ENCODE data around the gene MEIS2.
"Not testable (repeated sequence)": the region's sequence is repeated elsewhere in the genome, so short reads cannot be mapped to it uniquely, and the experiment has no call there.

The MEIS2 gene

DNA sequence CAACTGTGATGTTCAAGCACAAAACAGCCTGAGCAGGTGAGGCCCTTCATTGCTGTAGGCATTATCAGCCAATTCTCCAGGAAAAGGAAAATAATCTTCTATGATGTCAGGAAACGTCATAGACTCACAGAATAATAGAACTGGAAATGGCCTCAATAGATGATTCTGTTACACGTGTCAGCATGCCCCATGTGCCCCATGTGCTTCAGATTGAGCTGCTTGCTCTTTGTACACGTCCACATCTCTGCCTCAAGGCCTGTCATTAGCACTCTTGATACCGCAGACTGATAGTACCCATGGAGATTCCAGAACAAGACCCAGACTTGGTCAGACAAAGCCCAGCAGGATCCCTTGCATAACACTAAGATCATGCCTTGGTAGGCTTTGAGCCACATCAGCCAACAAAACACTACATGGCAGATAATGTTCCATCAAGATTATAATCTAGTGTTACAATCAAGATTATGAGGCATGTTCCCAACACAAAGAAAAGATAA, 95.9 kb downstream of the MEIS2 start:
- DNase-seq: no peak

DNA sequence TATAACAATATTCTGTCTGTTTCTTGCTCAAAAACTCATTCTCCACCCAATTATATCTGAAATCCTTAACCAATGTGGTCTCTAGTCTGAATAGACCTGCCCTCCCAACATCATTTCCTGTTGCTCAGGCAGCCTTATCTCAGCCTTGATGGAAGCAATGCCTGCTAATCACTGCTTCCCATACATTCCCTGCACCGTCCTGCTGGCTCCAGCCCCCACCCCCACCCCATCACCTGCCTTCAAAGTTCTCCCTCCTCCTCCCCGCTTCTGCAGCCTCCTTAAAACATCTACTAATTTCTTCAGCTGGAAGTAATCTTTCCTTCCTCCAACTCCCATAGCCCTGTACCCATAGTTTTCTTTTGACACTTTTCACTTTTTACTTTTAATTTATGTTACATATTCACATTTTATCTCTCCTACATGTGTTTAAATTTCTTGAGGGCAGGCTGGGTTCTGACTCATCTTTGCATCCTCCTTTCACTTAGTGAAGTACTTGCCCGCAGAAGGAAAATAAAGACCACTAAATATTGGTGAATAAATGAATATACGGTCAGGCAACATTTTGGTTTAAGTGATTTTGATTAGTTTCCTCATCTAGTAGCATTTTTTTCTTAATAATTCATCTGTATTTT, 98.2 kb downstream of the MEIS2 start:
- no peak for DNase-seq

DNA sequence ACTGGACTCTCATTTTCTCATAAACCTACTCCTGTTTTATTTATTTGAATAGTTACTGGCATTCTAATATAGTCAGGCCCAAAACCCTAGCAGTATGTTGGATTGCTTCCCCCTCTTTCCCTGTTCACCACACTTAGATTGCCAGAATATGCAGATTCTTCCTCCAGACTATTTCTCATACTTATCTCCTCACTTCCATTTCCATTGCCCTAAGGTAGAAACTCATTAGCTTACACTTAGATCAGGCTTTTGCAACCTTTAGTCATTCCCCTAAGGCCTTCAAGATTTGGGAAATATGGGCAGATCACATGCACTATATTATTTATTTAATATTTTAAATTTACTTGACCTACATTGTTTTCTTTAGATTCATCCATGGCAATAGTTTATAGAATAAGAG, 98.9 kb downstream of the MEIS2 start:
- no peak for DNase-seq

DNA sequence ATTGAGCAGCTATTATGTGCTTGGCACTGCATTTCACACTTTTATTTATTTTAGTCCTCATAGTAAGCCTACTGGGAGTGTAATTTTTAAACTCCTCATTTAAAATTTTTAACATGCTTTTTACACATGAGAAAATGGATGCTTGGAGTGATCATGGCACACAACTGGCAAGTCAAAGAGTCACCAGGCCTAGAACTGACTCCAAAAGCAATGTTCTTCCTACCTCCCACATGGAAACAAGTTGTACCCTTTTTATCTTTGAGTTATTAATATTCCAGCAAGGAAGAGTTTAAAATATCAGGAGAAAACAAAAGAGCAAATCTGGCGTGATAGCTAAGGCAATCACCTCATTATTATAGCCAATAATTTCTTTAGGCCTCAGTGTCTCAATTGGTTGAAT, 100.6 kb downstream of the MEIS2 start:
- DNase-seq: no peak

DNA sequence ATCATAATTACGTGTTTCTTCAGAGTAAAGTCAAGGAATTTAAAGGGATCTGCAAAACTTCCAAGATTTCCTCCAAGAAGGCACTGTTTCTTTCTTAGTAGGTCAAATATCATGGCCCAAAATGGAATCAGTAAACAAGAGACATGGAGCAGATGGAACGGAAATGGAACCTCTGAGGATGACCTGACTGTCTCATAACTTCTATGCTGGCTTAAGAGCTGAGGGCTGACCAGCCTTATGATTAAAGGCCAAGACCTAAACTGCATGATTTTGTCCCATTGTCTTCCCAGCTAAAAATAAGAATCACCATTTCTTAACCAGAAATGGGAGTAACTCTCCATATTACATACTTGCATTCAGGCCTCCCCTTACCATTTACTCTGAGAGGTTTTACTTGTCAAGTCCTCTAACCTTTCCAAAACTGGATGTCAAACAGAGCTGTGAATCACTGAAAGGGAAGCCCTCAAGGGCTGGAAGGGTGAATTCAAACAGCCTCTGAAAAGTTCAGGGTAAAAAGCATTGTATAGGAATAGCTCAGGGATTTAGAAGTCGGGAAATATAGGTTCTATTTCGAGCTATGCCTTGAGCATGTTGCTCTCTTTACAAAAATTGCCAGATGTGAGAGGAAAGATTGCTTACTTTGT, 103.7 kb downstream of the MEIS2 start:
- DNase-seq: no peak

DNA sequence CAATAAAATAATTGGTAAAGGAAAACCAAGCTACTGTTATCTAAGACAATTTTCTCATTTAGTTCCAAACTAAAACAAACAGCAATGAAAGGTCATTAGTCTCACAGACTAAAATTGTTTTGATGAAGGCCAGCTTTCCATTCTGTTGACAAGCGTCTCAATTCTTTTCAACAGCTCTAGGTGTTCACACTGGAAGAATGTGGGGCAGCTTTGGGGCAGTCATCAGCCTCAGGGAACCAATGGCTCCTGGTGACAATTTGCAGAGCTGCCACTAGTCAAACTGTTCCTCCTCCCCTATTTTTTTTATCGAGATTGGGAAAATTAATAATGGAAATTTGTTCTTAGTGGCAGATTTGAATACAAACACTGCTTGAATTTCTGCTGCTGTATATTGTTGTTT, 104.2 kb downstream of the MEIS2 start:
- DNase-seq: no peak

DNA sequence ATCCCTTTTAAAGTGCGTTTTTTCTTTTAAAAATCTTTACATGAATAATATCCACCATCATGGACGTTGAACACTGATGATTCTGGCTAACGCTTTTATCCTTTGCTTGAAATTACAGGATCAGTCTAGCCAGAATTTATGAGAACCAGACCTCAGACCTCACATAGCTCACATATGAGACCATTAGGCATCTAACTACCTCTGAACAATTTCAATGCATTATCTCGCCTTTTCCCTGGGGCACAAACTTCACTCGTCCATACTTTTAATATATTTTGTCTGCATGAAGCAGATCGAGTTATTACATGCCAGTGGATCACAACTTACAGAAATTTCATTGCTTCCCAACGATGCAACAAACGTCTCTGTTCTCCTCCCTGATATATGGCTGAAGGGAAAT, 105.6 kb downstream of the MEIS2 start:
- no peak for DNase-seq

DNA sequence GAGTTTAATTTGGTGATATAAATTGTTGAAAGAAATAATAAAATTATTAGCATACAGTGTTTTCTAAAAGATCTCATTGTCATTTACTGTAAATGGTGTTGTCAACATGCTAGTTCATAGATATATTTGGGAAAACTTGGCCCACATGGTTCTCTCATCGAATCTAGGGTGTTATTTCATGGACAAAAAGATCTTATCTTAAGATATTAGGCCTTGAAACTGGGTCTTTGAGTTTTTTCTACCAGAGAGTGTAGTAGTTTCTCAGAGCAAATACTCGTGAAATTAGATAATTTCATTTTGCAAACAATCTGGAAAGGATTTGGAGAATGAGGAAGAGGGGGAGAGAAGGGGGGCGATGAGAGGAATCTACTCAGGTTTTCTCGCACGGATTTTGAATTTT, 107.9 kb downstream of the MEIS2 start:
- DNase-seq: no peak

DNA sequence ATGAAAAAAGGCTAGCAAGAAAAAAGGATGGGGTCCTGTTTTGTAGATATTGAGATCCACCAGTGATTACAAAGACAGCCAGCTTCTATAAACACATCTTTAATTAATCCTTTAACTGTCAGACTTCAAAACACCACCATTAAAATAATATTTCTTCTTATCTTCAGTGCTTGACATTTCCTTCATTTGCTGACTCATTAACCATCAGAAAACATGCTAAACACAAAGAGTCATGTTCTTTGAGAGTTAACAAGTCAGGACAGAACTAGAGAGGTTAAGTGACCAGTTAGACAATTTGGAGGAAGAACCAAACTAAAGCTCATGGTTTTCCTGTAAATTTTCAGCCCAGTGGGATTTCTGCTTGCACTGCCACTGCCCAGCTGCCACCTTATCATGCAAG, 111.4 kb downstream of the MEIS2 start:
- no peak for DNase-seq

DNA sequence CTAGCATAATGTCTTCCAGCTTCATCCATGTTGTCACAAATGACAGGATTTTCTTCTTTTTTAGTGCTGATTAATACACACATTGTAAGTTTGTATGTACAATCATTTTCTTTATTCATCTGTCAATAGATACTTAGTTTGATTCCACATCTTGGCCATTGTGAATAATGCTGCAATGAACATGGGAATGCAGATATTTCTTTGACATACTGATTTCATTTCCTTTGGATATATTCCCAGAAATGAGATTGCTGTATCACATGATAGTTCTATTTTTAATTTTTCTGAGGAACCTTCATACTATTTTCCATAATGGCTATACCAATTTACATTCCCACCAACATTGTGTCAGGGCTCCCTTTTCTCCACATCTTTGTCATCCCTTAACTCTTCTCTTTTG, 117.9 kb downstream of the MEIS2 start:
- DNase-seq: no peak

DNA sequence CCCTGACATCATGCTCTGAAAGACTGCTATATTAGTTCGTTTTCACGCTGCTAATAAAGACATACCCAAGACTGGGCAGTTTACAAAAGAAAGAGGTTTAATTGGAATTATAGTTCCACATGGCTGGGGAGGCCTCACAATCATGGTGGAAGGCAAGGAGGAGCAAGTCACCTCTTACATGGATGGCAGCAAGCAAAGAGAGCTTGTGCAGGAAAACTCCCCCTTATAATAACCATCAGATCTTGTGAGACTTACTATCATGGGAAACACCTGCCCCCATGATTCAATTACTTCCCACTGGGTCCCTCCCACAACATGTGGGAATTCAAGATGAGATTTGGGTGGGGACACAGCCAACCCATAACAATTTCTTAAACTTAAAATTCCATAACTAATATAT, 120.1 kb downstream of the MEIS2 start:
- DNase-seq: not testable (repeated sequence)

DNA sequence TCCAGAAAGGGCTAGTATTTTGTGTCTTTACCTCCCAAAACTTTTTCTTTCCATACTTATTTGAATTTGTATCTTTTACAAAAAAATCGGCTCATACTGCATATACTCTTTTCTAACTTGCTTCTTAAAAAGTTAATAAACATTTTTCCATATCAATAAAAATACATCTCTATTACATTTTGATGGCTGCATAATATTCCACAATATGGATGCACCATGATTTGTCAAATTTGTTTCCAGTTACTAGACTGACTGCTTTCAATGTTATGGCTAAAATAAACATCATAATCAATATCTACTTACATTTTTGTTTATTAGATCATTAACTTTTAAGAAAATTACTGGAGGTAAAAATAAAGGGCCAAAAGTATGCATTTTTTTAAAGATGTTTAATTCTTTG, 121.7 kb downstream of the MEIS2 start:
- no peak for DNase-seq

DNA sequence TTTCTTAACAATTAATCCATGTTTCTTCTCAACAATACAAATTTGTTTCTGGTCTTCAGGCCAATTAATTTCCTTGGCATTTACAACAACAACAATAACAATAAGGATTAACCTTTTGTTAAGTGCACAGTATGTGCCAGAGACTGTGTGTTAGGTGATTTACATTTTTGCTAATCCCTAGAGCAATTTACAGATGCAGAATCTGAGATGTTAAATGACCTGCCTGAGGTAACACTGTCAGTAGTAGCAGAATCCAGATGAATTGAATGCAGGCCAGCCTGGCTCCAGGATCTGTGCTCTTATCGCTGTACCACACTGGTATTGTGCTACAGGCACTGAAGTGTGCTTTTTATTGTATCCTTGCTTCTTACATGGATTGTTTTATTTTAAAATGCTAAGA, 122.2 kb downstream of the MEIS2 start:
- no peak for DNase-seq

DNA sequence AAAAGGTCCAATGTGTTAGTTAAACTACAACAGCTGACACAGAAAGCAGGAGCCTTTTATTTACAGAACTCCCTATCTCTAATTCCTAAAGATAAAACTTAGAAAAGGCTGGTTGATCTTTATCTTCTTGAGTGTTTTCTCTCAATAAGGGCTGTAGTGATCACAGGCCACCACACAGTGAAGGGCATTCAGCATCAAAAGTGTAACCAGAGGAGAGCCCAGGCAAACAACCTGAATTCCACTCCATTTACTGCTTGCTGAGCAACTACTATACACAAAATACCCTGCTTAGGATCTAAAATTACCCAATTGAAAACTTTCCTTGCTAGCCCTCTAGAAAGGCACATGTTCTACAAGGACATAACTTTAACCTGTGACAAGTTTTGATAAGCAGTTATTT, 122.7 kb downstream of the MEIS2 start:
- DNase-seq: no peak

DNA sequence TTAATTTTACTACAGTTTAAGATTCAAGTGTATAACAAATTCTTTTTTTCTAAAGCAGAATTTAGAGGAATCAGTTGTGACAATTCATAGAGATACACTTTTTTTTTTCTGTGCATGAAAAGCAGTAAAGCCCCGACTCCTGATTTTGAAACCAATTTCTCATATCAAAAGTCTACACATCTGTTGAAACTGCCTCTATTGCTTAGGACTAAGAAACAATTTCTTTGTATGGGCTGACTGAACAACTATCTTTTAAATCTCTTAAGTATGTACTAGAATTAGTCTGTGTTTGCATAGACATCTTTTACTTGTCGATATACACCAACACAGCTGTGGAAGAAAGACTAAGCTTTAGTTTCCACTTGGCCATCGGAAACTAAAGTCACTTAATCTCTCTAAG, 127.6 kb downstream of the MEIS2 start:
- no peak for DNase-seq

DNA sequence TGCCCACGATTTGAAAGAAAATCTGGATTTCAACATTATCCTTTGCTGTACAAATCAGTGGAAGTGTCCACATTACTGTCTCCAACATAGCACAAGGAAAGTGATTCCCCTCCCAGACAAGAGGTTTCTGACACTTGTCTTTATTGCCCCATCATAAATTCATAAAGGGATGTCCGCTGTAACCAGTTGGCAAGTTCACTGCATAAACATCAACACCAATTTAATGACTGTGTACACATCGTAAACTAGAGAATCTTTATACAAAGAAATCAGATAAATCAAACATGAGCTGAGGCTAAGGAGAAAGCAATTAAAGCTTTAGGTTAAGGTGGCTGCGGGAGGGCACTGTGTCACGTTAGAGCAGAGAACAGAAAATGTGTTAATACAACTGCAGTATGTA, 129.8 kb downstream of the MEIS2 start:
- DNase-seq: no peak

DNA sequence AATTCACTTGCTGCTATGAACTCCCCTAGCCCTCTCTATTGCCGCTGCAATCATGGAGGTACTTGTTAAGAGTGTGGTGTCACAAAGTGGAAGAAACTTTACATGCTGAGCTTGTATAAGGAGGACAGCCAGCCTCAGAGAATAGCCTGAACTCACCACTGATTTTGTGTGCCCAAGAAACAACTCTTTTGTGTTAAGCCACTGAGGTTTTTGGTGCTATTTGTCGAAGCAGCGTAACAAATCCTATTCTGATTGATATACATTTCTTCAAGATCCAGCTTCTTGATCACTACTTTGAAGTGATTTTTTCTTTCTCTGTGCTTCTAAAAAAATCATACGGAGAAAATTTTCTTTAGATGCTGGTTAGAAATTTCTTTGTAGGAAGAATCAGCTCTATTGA, 132.4 kb downstream of the MEIS2 start:
- DNase-seq: no peak

DNA sequence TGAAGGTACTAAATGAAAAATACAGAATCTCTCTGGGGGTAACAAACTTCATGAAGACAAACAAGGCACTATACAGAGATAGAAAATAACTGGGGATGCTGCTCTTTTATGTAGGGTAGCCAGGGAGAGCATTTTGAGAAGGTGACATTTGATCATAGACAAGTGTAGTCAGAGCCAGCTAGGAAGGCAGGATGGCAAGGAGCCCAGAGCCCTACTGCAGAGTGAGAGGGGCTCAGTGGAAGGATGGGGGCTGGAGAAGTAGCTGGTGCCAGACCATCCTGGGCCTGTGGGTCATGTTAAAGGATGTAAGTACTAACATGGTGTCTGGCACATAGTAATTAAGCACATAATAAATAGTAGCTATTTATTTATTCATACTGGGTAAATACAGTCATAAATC, 133.6 kb downstream of the MEIS2 start:
- DNase-seq: no peak

DNA sequence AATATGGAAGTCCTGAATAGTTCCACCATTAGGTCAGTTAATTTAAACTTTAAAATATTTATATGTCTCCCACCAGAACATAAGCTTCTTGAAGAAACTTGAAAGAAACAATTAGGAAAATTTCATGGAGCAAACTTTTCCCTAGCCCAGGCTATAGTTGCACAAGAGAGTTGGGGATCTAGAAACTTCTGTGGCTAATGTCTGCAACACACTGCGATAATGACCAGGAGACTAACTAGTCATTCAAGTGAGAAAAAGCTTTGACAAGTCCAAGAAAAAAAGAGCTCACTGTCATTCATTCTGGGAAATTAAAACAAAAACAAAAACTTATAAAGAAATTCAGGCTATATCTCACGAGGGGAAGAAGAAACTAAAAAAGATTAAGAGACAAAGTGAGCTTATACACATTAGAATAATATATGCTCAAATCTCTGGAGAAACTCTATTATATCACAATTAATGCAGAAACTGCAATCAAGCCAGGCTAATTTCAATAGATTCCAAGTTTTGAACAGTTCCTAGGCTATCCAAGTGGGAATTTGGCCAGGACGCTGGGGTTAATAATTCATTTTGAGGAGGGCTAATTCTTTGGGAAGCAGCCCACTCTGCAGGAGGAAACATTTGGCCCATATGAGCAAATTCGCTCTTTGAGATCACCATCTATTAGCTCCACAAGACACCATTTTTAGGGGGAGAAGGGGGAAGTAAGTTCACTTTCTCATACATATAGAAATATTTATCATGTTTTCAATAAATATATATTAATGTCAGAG, 134.6 kb downstream of the MEIS2 start:
- no peak for DNase-seq

DNA sequence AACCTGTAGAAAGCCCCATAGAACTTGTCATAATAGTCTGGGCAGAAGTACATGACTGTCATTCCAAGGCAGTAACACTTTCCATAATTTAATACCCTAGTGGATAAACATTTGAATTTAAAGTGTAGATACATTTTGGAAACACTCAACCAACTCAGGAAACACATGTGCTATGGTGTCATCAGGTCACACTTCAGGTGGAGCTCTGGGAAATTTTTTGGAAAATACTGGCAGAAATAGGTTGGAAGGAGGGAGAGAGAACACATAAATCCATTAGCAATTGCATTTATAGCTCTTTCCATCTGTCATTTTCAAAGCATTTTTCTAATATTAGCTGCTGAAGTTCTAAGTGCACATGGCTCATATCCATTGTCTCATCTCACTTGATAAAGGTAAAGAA, 135.7 kb downstream of the MEIS2 start:
- DNase-seq: no peak

DNA sequence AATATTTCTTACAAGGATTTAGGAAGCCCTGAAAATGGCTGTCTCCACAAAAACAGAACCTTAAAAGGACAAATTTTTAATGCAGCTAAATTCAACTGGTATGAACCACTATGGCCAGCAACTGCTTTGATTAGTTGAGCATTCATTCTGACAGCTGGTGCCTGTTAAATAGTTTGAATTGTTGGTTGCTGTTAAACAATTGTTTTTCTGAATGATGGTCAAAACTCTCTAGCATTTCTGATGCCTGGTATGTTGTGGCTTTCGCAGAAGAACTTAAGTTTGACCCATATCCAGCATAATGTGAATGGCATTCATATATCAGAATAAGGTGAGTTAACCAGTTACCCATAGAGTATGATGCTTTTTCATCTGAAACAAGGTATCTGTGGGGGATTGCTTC, 138.4 kb downstream of the MEIS2 start:
- no peak for DNase-seq

DNA sequence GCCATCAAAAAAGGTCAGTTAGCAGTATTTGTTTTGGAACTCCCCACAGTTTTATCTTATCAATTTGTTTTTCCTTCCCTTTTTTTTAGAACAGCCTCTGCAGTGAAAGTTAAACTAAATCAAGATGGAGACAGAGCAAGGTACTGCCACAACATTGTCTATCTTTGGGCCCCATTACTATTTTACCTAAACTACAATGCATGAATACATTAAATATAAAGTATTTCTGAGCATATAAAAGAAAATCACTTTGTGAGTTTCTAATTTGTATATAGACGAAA, 139.5 kb downstream of the MEIS2 start:
- no peak for DNase-seq

DNA sequence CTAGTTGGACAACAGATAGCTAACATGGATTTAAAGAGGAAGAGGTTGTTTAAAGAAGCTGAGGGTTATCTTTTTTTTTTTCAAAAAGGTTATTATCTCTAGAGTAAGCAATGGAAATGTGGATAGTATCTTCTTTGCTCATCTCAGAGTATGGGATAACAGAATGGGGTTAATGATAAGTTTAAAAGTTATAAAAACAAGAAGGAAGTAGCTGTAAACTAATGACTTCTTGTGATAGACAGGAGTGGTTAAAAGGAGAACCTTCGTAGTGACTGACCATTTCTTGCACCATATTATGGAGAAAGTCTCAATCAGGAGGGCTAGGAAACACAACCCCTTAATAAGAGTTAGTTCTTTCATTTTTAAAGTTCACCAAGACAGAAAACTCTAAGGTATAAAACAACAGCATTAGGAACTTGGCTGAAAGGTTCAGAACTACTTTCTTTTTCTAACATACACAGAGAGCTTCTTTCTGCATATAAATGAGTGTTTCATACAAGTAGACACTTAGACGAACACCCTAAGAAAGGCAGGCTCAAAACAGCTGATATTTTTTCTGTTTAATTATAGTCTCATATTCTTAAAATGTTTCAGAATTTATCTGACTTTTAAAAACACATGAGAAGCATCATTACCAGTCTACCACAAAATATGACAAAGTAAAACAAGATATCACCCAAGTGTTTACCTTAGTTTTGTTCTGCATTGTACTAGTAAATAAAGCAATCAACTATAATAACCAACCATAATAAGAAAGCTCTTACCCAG, 140.0 kb downstream of the MEIS2 start:
- DNase-seq: no peak

DNA sequence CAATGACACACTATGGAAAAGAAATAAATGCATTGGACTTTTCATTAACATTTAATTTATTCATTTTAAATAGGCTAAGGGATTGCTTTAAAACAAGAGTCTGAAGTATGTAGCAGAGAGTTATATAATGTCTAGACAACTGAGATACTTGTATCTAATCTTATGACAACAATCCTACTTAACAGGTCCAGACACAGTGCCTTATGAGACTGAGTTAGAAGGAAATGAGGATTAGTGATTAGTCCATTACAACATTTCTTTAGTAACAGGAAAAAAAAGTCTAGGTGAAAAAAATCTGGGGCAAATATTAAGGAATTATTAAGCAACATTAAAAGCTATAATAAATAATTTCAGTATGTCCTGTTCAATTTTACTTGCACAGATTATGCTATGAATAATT, 140.6 kb downstream of the MEIS2 start:
- DNase-seq: no peak
